Ovary (tissue), 3 donors: ENCODE measurements around the gene MAVS.

ENCODE experiments used
- CTCF ChIP-seq, 3 donors: fragments of 450-650 bp in 2 of 3; fragments of 200-600 bp in 1 of 3; IDR thresholded peaks; one replicate each; pipeline versions ENCODE4 v1.5.1 to v1.8.0; 2016 to 2022; ENCODE audit warnings: antibody characterized with exemption in 3 of 3, mild to moderate bottlenecking in 1 of 3
- EP300 ChIP-seq: sonication (generic); formaldehyde crosslinking; IDR thresholded peaks from one replicate; pipeline ENCODE4 v1.6.1; 2017; ENCODE audit warnings: antibody characterized with exemption
- POLR2A ChIP-seq: fragments of 450-650 bp; IDR thresholded peaks from one replicate; pipeline ENCODE4 v1.6.1; 2017; ENCODE audit warnings: antibody characterized with exemption, mild to moderate bottlenecking, moderate library complexity
- donor health status: DM: no; HTN: no; CAD: no.

GRCh38 chr20:3873507-3873906 lies 26.9 kb downstream of the MAVS start:
- no peak for TF ChIP-seq CTCF (IDR thresholded peaks at IDR 0.05)
- no peak for TF ChIP-seq EP300
- TF ChIP-seq POLR2A, result no peak
